ENCODE data around the gene OR1F1.

DNA sequence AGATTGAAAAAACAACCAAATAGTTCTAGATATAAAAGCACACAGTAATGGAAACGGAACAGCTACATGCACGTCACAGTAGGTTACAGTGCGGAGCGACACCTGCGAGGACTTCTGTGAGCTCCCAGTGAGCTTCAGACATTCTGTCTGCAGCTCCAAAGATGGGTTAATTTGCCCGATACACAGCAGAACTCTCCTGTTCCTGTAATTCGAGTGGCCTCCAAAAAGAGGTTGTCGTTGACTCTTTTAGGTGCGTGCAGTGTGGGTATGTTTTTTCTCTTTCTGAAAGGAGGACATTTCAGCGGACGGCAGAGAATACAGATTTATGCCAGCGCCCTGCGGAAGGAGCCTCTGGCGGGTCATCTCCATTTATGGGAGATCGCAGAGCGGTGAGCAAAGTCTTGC lies 2.9 kb downstream of the OR1F1 start:
- no peak for TF ChIP-seq CTCF (IDR thresholded peaks at IDR 0.05)
- TF ChIP-seq EP300 (IDR thresholded peaks at IDR 0.05): no peak
- no peak for TF ChIP-seq POLR2A (IDR thresholded peaks at IDR 0.05)

Data from sigmoid colon (tissue), 4 donors.